GM21717 (cell line): ENCODE measurements around the gene C16orf54.
"Not testable (repeated sequence)": the region's sequence is repeated elsewhere in the genome, so short reads cannot be mapped to it uniquely, and the experiment has no call there.

ENCODE experiments used
- ATAC-seq: cut with Tn5 transposase; IDR thresholded peaks from one replicate; pipeline ENCODE4 v1.9.1; 2021; ENCODE audit warnings: mild to moderate bottlenecking, moderate library complexity; ENCODE audit not compliant: unreplicated experiment

Gene C16orf54

DNA sequence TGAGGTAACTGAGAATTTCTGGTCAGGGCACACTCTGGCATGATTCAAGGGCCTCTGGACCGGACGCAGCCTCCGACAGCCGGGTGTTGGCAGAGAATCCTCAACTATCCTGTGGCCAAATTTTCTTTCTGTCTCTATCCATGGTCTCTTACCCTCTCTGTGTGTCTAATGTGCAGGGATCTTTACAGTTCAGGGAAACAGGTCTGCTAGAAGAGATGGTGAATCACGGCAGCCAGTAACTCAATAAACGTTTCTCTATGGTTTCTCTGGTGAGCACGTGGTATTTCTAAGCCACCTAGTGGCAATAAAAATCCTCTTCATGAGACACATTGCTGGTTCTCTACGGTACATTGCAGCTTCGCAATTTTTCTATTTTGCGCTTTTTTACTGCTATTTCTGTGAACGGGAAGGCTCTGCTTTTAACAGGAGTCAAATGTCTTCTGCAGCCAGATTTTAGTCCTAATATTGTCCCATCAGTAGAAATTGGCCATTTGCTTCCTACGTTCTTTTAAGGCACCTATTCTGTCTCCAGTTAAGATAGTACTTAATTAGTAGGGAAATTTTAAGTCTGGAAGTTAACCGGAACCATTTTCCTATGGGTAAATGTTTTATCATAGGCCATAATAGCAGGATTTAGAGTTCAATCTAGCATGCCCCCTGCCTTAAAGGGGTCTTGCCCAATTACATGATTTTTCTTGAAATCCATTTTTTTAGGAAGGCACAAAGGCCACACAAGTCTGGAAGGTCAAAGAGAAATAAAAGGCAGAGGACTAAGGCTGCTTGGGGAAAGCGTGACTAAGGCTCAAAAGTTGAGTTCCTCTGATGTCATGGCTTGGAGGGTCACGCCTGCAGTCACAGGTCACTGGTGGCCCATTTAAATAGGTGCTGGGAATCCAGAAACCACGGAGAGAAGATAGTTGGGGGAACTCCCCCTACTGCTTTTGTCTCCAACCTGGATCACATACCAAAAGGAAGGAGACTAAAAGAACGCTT, 35.3 kb downstream of the C16orf54 start:
- no peak for ATAC-seq

GRCh38 chr16:29709657-29710056, 36.1 kb downstream of the C16orf54 start:
- not testable (repeated sequence) for ATAC-seq

- ATAC-seq = no peak
Measured at GRCh38 chr16:29708917-29709600, 36.7 kb downstream of the C16orf54 start.

DNA sequence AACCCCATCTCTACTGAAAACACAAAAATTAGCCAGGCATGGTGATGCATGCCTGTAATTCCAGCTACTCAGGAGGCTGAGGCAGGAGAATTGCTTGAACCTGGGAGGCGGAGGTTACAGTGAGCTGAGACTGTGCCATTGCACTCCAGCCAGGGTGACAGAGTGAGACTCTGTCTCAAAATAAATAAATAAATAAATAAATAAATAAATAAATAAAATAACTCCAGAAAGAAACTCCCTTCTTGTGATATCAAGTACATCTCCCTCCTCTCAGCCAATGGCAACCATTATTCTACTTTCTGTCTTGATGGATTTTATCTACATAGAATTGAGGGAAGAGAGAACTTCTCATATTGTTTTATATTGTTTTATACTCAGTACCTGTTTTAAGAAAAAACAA, 38.6 kb downstream of the C16orf54 start:
- not testable (repeated sequence) for ATAC-seq

GRCh38 chr16:29705030-29705429, 40.8 kb downstream of the C16orf54 start:
- ATAC-seq = no peak

DNA sequence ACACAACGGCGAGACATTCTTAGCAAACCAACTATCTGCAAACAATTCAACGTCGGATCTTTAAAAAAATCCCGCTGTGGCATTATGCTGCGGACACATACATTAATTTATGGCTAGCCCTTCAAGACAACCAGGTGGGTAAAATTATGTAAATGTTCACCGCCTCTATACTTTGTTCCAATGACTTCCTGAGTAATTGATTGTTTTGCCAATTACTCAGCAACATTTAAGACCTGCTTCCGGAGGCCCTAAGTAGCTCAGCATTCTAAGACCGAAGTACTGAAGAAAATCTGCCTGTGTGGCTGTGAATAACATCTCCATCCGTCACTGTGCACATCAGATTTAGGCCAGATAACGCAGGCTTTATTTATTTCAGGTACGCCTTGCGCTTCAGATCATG, 43.5 kb downstream of the C16orf54 start:
- ATAC-seq = no peak

DNA sequence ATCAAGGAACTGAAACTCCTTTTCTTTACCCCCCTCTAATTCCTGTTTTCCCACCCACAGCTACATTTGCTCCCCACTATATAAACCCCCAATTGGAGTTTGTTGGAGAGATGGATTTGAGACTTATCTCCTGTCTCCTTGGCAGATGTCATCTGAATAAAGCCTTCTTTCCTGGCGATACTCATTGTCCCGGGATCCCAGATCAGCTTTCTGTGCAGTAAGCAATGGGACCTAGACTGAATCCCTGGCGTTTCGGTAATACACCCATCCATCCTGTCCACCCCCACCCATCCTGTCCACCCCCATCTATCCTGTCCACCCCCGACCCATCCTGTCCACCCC, 44.6 kb downstream of the C16orf54 start:
- no peak for ATAC-seq

DNA sequence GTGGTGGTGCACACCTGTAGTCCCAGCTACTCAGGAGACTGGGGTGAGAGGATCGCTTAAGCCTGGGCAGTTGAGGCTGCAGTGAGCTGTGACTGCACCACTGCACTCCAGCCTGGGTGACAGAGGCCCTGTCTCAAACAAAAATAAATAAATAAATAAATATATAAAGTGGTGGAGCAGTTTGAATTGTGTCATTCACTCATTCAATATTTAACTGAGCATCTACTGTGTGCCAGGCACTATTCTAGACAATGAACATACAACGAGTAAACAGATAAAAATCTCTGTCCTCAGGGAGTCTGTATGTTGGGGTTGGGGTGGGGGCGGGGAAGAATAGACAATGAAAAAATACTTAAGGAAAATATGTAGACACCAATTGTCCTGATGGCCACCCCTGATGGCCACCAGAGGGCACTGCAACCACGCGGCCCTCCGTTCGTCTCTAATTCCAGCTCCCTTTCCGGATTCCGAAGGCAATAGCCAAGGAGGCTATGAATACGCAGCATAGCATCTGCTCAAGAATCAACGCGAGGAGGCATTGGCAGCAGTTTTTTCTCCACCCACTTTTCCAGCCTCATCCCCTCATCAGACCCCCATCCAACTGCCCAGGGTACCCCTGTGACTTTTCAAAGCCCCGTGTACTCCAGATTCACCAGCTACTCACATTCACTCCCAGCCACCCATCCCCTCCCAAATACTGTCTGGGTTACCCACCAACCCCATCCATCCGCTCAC, 45.4 kb downstream of the C16orf54 start:
- no peak for ATAC-seq

DNA sequence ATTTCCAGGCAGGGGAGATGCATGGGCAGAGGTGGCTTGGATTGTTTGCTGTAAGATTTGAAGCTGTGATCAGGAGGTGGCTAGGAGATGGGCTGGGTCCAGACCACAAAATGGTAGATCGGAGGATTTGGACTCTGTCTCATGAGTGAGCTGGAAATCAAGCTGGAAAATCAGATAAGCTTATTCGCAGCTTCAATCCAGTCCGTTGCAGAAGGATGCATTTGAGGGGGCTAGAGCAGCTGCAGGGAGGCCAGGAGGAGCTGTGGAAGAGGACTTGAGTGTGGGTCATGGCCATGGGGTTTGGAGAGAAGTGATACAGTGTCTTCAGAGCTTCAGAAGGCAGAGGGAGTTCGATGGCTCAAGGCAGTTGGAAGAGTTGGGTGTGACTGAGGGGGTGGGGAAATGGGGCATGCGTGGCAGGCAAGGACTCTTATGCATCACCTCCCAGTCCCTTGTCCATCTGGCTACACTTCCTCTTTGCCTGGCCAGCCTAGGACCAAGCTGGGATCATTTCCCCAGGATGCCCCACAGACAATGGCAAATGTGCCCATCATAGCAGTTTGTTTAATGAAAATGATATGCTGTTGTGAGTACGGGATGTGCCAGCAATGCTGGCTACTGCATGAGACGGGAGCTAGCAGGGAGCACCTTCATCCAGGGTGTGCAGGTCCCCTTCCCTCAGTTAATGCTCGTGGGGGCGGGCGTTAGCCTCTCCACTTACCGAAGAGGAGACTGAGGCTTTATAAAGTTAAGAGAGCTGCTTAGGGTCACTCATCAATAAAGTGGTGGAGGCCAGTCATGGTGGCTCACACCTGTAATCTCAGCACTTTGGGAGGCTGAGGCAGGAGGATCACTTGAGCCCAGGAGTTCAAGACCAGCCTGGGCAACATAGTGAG, 46.2 kb downstream of the C16orf54 start:
- no peak for ATAC-seq

DNA sequence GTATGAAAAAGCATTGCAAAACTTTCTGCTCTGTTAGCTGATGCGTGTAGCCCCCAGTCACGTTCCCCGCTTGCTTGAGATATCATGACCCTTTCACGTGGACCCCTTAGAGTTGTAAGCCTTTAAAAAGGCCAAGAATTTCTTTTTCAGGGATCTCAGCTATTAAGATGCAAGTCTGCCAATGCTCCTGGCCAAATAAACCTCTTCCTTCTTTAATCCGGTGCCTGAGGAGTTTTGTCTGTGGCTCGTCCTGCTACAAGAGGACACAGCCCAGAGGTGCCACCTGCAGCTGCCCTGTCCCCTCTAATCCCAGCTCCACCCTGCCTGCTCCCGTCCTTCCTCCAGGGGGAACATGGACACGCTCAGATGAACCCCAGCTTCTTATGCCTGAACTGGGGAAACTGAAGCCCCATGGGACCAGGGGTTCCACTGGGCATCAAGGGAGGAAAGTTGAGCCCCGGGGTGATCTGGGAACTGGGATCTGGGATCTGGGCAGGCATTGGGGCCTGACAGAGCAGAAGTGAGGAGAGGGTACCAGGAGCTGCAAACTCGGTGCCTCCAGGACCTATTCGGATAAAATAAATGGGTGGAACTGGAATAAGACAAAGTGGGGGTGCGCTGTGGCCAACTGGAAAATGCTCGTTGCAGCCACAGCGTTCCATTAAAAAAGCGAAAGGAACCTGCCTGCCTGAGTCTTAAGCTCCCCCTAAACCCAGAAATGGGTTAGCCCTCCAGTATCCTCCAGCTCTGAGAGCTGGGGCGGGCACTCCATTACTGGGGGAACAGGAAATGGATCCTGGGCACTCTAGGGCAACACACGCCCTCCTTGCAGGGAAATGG, 47.1 kb downstream of the C16orf54 start:
- no peak for ATAC-seq

DNA sequence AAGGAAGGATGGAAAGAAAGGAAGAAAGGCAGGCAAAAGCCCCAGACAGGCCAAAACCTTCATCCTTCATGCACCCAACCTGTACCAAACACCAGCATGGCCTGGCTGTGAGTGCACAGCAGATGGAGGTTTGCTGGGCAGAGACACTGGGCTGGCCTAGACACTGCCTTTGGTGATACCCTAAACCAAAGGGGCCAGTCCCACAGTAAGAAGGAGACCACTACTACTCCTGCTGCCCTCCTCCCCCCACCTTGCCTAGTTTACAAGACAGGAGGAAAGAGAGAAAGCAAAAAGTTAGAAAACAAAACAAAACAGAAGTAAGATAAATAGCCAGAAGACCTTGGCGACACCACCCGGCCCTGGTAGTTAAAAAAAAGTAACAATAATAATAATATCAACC, 47.7 kb downstream of the C16orf54 start:
- ATAC-seq = no peak

DNA sequence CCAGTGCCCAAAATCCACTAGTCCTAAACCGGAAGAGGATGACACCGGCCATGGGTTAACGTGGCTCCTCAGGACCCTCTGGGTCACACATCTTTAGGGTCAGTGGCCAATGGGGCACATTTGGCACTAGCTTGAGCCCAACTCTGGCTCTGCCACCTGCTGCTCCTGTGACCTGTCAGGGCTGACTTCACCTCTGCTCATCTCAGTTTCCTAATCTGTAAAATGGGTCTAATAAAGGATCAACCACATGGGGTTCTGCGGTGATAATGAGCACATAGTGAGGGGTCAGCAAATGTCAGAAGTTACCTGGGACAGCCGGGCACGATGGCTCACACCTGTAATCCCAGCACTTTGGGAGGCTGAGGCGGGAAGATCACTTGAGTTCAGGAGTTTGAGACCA, 48.4 kb downstream of the C16orf54 start:
- no peak for ATAC-seq

GRCh38 chr16:29696881-29697331, 48.9 kb downstream of the C16orf54 start:
- ATAC-seq = no peak

DNA sequence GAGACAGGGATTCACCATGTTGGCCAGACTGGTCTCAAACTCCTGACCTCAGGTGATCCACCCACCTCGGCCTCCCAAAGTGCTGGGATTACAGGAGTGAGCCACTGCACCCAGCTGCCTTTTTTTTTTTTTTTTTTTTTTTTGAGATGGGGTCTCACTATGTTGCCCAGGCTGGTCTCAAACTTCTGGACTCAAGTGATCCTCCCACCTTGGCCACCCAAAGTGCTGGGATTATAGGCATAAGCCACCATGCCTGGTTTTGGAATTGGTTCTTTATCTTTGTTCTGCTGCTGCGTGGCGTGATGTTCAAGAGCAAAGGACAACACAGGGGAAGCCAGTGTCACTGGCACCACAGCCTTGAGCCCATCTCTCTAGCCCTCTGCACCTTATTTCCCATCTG, 50.1 kb downstream of the C16orf54 start:
- not testable (repeated sequence) for ATAC-seq

DNA sequence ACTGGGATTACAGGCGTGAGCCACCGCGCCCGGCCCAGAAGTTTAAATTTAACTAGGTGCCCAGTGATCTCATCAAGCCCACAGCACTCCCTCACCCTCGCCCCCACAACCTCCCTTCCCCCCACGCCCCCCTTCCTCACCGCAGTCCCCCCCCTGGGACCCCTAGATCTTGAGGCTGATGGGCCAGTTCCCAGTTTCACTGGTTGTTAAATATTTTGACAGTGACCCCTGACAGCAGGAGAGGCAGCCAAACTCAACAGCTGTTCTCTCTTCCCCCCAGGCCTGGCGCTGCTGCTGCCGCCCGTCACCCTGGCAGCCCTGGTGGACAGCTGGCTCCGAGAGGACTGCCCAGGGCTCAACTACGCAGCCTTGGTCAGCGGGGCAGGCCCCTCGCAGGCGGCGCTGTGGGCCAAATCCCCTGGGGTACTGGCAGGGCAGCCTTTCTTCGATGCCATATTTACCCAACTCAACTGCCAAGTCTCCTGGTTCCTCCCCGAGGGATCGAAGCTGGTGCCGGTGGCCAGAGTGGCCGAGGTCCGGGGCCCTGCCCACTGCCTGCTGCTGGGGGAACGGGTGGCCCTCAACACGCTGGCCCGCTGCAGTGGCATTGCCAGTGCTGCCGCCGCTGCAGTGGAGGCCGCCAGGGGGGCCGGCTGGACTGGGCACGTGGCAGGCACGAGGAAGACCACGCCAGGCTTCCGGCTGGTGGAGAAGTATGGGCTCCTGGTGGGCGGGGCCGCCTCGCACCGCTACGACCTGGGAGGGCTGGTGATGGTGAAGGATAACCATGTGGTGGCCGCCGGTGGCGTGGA, 51.2 kb downstream of the C16orf54 start:
- ATAC-seq = no peak

DNA sequence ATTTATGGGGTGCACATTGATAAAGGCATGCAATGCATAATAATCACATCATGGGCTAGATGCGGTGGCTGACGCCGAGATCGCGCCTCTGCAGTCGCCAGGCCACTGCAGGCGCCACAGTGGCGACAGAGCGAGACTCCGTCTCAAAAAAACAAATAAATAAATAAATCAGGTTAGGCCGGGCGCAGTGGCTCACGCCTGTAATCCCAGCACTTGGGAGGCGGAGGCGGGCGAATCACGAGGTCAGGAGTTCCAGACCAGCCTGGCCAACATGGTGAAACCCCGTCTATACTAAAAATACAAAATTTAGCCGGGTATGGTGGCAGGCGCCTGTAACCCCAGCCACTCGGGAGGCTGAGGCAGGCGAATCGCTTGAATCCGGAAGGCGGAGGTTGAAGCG, 53.2 kb downstream of the C16orf54 start:
- ATAC-seq = not testable (repeated sequence)
